WERI-Rb-1 (cell line): ENCODE data around the gene HIRA.

Experiments
- DNase-seq: peaks from one replicate; pipeline ENCODE4 v3.0.0-alpha.2; 2020
- H3K27ac ChIP-seq: fragments of 250-450 bp; sonication (Bioruptor Pico); 2 replicates; pipeline ENCODE4 v1.5.1; 2020; ENCODE audit warnings: mild to moderate bottlenecking, moderate library complexity
- H3K27me3 ChIP-seq: fragments of 250-450 bp; sonication (Bioruptor Pico); 2 replicates; pipeline ENCODE4 v1.5.1; 2021; ENCODE audit warnings: mild to moderate bottlenecking, low read depth, moderate library complexity; ENCODE audit not compliant: insufficient read depth, severe bottlenecking
- H3K36me3 ChIP-seq: fragments of 250-450 bp; sonication (Bioruptor Pico); 2 replicates; pipeline ENCODE4 v1.5.1; 2020; ENCODE audit warnings: mild to moderate bottlenecking, moderate library complexity
- H3K4me3 ChIP-seq: 2 replicates; pipeline ENCODE4 v1.5.1; 2011; ENCODE audit warnings: low read depth, mild to moderate bottlenecking, control low read depth, low read length
- H3K9me3 ChIP-seq: fragments of 250-450 bp; sonication (Bioruptor Pico); 2 replicates; pipeline ENCODE4 v1.5.1; 2021; ENCODE audit warnings: mild to moderate bottlenecking, moderate library complexity; ENCODE audit not compliant: severe bottlenecking
- CTCF ChIP-seq: IDR thresholded peaks from 2 replicates; pipeline ENCODE4 v1.5.1; 2011; ENCODE audit warnings: low read depth, mild to moderate bottlenecking, control low read depth, inconsistent platforms, low read length

Gene HIRA

GRCh38 chr22:19466126-19466716 lies 34.7 kb upstream of the HIRA start:
- no peak for DNase-seq
- Histone ChIP-seq H3K36me3 (peaks cover 69% of the 10 kb centered on the region), H3K27ac (0 out of 2 replicates have a peak overlapping the region, but pooled peaks have one; percentile 59), H3K9me3 (no peaks in the 10 kb centered on the region), H3K27me3 (no peaks in the 10 kb centered on the region), H3K4me3 (no peak overlapping the region)
- TF ChIP-seq CTCF: no peak

DNA sequence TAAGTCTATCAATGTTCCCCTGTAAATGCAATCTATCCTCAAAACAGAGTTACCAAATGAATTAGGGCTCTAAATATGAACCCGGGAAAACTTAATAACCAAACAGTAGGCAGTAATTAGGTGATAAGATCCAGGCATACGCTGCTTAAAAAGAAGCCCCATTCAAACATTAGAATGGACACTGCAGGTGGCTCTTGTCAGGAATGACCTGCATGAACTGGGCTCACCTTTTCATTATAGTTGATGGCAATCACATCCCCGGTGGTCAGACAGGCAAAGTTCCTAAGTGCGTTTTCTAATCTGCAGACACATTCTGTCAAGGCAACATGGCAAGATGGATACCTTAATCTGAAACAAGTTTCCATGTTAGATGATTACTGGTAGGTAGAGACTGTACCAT lies 33.4 kb upstream of the HIRA start:
- H3K36me3 ChIP-seq: peaks cover 57% of the 10 kb centered on the region
- DNase-seq: peak; percentile 14
- H3K9me3 ChIP-seq: no peaks in the 10 kb centered on the region
- peak overlapping the region; percentile 59 for H3K27ac ChIP-seq
- no peak overlapping the region for H3K4me3 ChIP-seq
- TF ChIP-seq CTCF: no peak
- no peaks in the 10 kb centered on the region for H3K27me3 ChIP-seq

DNA sequence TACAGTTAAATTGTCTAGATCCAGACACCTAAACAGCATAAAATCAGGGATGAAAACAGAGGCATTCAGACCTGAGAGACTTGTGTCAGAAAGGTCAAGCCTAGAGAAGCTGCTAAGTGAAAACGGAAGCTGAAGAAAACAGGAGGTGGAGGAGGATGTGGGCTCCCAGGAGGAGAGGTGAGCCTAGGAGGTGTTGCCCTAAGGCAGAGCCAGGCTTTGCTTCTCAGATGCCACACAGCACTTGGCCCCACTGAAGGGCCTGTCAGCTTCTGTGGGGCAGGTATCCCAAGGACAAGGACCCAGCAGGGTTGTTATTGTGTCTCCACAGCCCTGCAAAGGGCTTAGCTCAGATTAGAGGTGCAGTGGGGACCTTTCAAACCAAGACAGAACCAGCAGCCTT lies 33.0 kb upstream of the HIRA start:
- H3K9me3 ChIP-seq: no peaks in the 10 kb centered on the region
- H3K27ac ChIP-seq: peak overlapping the region; percentile 59
- H3K27me3 ChIP-seq: no peaks in the 10 kb centered on the region
- peaks cover 53% of the 10 kb centered on the region for H3K36me3 ChIP-seq
- H3K4me3 ChIP-seq: no peak overlapping the region
- peak; percentile 49 for DNase-seq
- TF ChIP-seq CTCF: no peak

GRCh38 chr22:19463491-19464469 lies 32.2 kb upstream of the HIRA start:
- no peak for DNase-seq
- H3K4me3 ChIP-seq: no peak overlapping the region
- TF ChIP-seq CTCF: no peak
- H3K27ac ChIP-seq: peak overlapping the region; percentile 59
- no peaks in the 10 kb centered on the region for H3K27me3 ChIP-seq
- peaks cover 49% of the 10 kb centered on the region for H3K36me3 ChIP-seq
- no peaks in the 10 kb centered on the region for H3K9me3 ChIP-seq

- H3K9me3 ChIP-seq: no peaks in the 10 kb centered on the region
- no peak overlapping the region for H3K27ac ChIP-seq
- no peaks in the 10 kb centered on the region for H3K27me3 ChIP-seq
- H3K36me3 ChIP-seq: peaks cover 45% of the 10 kb centered on the region
- no peak overlapping the region for H3K4me3 ChIP-seq
- TF ChIP-seq CTCF: no peak
- no peak for DNase-seq
These were observed 31.5 kb upstream of the HIRA start for GRCh38 chr22:19463008-19463407.
